Subcutaneous adipose tissue (tissue), 4 donors: ENCODE results near the gene CRPPA. TPM values are rescaled to one million over a fixed set of nuclear protein-coding genes. Genes with fewer than 3 reads are reported as not detected.

Source experiments
- CTCF ChIP-seq: fragments of 450-650 bp; IDR thresholded peaks from one replicate; pipeline ENCODE4 v1.5.1; 2016; ENCODE audit warnings: low read depth, mild to moderate bottlenecking, control low read depth, antibody characterized with exemption, moderate library complexity
- total RNA-seq, 4 donors: library from RNA; depleted of rRNA; stranded (reverse); fragments of >200 nt; gene quantifications; one replicate each; pipeline ENCODE4 v1.1.0, GENCODE V29; 2016

The CRPPA gene
- total RNA-seq, 4 donors from 2014 or later: 0.68 to 3.1 (median 2.0) TPM

GRCh38 chr7:16422103-16422435 lies 731 bp upstream of the CRPPA start:
- TF ChIP-seq CTCF: no peak

- TF ChIP-seq CTCF: no peak
Observed at GRCh38 chr7:16420649-16421332, 547 bp downstream of the CRPPA start.

GRCh38 chr7:16420329-16420648 lies 1.0 kb downstream of the CRPPA start:
- no peak for TF ChIP-seq CTCF

- no peak for TF ChIP-seq CTCF
Observed at GRCh38 chr7:16419859-16420258, 1.5 kb downstream of the CRPPA start.

GRCh38 chr7:16419126-16419525 lies 2.2 kb downstream of the CRPPA start:
- TF ChIP-seq CTCF: no peak

GRCh38 chr7:16417906-16418305 lies 3.4 kb downstream of the CRPPA start:
- TF ChIP-seq CTCF: no peak

- TF ChIP-seq CTCF: no peak
Observed at GRCh38 chr7:16416289-16417282, 4.8 kb downstream of the CRPPA start.
